ENCODE results near the gene LHPP.
"Not testable (repeated sequence)": the region's sequence is repeated elsewhere in the genome, so short reads cannot be mapped to it uniquely, and the experiment has no call there.

LHPP gene

DNA sequence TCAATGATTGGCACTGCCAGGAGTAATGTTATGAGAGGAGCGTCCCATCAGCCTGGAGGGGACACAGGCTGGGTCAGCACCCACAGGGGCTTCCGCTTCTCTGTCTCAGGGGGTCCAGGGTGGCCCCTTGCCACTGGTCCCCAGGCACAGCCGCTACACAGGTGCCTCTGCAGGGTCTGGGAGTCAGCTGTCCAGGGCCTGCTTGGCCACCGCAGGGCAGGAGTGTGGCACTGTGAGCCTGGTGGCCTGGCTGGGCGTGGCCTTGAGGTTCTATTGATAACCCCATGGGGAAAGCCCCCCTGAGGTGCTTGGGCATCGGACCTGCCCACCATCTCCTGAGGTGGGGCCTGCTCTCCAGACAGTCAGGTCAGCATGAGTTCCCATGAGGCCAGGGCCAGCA lies 136.6 kb downstream of the LHPP start:
- no peak for DNase-seq

DNA sequence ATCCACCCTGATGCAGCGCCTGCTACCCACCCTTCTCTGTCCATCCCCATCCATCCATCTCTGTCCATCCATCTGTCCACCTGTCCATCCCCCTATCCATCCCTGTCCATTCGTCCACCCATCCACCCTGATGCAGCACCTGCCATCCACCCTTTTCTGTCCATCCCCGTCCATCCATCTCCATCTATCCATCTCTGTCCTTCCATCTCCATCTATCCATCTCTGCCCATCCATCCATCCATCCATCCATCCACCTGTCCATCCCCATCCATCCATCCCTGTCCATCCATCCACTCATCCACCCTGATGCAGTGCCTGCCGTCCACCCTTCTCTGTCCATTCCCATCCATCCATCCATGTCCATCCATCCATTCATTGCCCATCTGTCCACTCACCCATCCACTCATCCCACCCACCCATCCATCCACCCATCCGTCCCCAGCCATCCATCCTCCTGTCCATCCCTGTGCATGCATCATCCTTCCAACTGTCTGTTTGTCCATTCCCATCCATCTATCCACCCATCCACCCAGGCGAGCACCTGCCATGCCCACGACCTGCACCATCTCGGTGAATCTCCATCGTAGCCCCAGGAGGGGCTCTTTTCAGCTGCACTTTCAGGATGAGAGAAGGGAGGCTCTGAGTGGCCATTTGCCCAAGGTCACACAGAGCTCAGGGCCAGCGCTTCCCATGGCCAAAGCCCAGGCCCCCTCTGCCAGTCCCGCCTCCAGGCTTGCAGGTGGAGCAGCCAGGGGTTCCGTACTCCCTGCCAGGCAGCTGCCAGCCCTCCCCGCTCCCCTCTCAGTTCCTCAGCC lies 137.4 kb downstream of the LHPP start:
- DNase-seq, result no peak

DNA sequence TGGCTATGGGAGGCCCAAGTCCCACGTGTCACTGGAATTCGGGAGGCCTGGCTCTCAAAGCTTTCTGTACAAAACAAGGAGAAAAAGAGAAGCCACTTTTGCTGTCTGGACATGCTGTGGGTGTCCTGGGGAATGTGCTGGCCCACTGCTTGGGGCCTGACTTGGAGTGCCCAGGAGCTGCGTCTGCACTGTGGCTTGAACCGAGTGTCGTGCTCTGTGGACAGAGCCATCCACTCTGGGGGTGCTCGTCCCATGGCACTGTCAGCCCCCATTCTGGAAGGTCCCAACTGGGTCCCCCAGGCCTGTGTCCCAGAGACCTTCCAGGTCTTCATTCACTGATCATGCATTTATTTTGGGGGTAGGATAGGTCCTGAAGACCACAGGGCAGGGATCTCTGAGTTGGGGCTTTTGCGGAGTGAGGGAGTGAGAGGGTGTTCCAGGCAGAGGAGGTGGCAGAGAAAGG lies 138.0 kb downstream of the LHPP start:
- no peak for DNase-seq

DNA sequence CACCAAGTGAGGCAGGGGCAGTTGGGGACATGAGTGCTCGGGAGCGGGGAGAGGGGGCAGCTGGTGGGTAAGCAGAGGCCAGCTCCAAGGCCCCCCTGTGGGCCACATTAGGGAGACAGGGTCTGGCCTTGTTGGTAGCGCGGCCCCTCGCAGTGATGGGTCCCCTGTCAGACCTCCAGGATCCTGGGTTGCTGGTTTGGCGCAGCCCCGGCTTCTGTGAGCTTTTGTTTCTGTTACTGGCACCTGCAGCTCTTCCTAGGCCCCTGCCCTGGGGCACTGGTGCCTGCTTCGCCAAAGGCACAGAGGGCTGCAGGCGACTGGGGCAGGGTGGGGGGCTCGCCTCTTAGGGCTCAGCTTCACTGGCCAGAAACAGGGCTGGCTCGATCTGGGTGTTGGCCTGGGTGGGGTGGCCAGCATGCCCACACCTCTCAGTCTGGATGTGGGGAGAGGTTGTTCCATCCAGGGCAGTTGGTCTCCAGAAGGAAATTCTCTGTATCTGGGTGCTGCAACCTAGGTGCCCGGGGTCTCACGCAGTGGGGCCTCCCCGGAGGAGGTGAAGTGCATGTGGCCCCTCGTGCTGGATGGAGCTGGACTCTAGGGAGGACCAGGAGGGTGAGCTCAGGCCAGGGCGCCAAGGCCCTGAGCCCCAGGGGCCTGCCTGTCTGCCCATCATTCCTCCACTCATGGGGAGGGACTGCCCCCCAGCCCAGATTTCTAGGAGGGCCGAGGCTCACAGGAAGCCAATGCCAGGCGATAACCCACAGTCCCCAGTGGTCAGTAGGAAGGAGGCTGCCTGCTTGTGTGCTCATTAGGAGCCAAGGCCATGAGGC lies 138.6 kb downstream of the LHPP start:
- no peak for DNase-seq

DNA sequence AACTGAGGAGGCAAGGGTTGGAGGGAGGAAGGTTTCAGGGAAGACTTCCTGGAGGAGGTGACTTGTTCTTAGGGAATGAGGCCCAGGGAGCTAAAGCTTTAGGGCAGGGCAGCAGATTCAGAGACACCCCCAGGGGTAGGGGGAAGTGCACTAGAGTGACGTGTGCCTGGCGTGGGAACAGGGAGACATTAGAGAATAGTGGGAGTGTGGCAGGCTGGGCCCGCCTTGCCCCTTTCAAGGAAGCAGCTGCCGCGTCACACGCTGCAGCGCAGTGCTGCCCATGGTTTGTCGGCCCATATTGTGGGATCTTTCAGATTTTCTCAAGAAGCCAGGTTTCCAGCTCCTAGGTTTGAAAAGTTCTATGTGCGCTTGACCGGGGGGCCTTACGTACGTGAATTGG lies 139.4 kb downstream of the LHPP start:
- no peak for DNase-seq

DNA sequence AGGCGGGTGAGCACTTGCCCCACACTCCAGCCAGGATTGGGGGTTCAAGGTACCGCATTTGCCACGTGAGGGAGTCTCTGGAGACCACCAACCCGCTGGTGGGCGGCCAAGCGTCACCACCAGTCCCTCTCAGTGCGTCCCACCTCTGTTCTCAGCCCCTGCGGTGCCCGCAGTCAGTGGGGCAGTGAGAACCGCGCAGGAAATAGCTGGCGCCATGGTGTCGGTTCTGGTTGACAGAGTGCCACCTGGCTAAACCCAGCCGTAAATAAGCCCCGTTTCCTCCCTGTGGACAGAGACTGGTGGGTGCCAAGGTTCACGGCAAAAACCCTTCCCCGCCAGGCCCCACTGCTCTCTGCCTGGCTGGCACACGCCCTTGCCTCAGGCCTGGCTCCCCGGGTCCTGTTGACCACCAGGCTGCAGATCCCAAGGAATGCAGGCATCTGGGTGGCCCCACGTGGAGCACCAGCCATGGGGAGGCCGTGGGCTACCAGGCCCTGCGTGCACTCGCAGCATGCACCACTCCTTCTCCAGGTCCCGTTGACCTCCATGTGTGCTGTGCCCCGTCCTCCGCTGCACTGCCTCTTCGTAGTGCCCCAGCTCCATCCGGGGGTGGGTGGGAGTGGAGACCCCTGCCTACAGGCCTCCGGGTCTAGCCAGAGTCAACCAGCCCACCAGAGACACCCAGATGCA lies 140.0 kb downstream of the LHPP start:
- DNase-seq, result no peak

DNA sequence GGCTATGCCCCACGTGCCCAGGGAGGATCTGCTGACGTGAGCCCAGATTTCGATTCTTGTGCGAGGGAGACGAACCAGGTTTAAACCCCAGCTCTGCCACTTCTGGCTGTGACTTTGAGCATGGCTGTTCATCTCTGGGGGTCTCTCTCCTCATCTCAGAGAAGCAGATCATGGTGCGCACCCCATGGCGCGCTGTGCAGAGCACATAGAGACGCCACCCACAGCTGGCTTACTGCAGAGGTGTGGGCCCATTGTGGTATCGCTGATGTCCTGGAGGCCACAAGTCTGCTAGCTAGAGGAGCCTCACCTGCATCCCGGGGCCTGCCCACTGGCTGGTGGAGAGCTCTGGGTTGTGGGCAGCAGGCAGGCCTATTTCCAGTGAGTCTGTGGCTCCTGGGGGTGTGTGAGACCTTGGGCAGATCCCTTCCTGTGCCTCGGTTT lies 140.5 kb downstream of the LHPP start:
- no peak for DNase-seq

DNA sequence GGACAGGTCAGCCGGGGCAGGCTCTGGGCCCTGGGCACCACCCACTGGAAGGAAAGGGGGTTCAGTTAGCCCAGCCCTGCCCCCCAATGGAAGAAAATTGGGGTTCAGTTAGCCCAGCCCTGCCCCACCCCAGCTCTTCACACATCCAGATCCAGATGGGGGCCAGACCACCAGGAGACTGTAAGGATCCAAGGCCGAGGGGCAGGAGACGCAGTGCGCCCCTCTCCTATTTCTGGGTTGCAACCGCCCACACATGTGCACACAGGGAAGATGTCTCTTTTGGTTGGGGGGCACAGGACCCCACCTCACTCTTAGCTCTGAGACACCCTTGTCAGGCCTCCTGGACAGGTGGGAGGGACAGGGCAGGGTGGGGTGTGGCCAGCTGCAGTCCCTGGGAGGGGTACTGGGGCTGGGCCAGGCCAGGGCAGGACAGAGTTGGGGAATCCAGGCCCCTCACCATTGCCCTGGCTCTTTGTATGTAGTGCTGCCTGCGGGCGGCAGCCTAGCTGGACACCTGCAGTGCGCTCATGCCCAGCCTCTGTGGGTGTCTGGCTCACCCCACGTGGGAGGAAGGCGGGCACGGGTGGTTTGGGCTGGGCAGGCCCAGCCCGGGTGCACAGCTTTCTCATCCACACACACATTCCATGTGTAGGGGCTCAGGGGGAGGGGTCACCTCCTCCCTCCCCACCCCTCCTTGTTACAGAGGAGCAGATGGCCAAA lies 141.2 kb downstream of the LHPP start:
- no peak for DNase-seq

DNA sequence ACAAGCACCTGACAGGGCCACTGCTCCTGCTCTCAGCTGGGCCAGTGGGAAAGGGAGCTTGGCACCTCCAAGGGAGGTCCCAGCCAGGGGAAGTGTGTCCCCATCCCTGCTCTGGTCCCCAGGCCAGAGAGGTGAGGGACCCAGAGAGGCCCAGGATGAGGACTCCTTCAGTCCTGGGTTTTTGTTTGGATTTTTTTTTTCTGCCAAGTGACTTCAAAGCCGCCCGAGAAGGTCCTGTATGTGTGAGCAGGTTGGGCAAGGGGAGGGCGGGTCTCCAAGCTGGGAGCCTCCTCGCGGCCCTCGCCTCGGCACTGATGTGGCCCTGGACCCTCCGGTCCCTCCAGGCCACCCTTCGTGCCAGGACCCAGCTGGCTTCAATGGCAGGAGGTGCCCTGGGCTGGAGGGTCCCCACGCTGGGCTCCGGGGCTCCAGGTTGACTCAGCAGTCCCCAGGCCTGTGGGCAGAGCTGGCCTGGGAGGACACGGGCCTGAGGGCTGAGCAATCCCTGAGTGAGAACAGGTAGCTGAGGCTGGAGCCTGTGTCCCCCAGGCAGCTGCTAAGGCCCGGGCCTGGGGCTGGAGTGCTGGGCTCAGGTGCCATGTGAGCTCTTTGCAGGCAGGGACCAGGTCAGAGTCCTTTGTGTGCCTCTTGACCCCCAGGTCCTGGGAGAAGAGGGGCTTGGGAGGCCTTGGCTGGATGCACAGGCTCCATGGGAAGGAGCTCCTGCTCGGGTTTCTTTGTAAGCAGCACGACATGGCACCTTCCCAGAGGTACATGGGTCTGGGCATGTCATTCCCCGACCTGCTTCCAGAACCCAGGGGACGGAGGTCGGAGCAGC lies 142.0 kb downstream of the LHPP start:
- no peak for DNase-seq

DNA sequence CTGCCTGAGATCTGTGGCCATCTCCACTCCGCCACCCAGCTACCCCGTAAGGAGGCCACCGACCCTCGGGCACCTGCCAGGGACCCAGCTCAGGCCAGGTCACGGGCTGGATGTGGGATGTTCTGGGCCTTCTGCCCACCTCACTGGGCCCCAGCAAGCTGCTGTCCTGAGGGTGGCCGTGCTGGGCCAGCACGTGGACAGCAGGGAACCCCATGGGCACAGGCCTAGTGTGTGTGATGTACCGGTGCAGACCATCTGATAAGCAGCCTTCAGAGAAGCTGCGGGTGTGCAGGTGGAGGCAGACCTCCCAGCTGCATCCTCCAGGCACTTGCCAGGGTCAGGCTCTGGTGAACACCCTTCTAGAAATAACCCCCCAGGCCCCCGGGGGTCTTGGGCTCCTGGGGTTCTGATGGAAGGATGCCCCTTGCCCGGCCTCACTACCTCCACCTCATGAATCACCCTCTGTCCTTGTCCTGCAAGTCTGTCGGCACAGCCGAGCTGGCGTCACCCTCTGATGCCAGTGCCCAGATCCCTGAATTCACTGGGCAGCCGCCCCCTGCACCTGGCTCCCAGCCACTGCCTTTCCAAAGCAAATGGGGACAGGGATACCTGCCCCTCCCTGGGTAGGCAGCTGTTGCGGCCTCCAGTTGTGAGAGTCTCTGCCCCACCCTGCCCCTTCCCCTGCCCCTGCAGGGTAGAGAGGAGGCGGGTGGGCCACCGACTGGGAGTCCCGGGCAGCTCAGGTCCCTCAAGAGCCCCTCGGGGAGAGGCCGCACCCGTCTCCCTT lies 142.8 kb downstream of the LHPP start:
- no peak for DNase-seq

DNA sequence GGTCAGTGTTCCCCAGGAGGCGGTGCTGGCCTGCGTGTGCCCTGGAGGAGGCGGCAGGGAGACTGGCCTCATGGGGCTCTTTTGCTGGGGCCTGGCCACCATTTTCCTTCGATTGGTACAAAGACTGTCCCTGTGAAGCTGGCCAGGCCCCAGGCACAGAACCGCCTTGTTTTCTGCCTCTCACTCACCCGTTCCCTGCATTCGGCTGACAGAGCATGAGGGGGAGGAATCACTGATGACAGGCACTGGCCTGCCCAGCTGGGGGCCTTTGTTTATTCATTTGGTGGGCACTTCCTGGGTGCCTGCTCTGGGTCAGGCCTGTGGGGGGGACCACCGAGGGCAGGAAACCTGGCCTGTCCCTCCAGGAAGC lies 143.4 kb downstream of the LHPP start:
- no peak for DNase-seq

DNA sequence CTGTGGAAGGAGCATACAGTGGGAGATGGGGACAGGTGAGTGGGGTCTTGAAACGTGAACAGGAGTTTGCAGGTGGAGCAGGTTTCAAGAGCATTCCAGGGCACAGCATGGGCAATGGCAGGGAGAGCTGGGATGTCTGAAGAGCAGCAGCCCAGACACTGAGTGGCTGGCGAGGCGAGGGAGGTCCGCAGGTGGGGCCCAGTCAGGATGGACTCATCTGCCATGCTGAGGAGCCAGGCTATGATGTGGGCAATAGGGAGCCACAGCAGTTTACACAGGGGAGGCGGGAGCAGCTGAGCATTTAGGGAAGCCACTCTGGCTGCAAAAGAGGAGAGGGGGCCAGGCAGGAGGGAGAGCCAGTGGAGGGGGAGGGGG lies 143.8 kb downstream of the LHPP start:
- no peak for DNase-seq

DNA sequence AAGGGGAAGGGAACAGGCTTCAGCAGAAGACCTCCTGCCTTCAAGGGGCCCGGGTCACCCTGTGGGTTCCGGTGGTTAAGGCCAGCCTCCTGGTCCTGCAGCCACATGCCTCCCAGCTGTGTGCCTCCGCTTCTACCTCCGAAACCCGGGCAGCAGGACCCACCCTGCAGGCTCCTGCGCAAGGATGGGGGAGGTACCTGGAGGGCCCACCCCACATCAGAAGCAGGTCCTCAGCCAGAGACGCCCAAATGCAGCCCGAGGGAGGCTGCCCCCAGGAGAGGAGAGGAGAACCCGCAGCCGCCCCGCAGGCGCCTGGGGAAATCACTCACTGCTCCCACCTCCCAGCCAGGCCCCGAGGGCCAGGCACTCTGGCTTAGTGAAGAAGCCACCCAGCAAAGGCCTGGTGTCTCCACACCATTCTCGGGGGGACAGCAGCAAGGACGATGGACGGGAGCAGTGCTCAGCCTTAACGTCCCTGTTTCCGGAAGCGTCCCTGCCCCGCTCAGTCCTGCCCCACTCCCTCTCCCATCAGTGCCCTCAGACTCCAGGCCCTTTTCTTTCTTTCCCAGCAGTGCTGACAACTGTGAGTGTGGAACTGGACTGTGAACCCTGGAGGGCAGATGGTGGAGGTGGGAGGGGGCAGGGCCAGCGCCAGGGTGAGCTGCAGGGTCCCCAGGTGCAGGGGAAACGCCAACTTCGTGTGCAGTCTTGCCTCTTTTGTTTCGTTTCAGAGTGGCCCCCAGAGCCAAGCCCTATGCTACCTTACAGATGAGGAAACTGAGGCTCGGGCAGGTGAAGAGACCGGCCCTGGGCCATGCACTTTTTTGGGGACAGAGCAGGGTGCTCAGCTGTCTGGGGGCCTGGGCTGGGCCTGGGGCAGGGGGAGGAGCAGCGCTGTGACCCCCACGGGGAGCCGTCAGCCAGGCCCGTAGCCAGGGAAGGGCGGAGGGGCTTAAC lies 144.5 kb downstream of the LHPP start:
- DNase-seq, result no peak

DNA sequence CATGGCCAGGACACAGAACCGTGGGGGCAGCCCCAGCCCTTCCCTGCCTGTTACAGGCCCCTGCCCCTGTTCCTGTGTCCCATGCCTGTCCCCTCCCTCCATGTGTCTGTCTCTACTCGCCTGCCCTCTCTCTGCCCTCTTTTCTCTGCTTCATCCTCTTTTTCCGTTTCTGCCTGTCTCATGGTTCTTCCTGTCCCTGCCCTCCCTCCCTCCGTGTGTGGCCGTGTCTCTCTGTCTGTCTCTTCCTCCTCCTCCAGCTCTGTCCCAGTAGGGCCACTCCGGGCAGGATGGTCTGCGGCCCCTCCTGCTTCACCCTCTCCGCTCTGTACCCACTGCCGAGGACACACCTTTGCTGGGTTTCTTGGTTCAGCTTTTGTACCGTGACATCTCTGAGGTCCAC lies 145.2 kb downstream of the LHPP start:
- DNase-seq, result no peak

DNA sequence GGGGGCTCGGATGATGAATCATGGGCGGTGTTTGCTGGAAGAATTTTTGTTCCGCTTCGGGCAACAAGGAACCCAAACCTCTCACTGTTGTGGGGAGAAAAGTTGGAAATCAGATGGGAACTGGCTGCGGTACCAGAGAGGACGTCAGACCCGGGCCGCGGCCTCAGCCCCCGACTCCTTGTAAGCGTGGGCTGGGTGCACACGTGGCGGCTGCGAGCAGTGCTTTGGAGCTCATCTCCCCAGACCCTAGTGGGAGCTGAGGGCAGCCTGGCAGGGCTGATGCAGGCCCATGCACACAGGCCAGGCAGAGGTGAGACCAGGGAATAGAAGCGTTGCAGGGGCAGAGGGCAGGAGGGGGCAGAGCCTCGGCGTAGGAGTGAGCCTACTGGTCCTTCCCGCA lies 146.1 kb downstream of the LHPP start:
- no peak for DNase-seq

DNA sequence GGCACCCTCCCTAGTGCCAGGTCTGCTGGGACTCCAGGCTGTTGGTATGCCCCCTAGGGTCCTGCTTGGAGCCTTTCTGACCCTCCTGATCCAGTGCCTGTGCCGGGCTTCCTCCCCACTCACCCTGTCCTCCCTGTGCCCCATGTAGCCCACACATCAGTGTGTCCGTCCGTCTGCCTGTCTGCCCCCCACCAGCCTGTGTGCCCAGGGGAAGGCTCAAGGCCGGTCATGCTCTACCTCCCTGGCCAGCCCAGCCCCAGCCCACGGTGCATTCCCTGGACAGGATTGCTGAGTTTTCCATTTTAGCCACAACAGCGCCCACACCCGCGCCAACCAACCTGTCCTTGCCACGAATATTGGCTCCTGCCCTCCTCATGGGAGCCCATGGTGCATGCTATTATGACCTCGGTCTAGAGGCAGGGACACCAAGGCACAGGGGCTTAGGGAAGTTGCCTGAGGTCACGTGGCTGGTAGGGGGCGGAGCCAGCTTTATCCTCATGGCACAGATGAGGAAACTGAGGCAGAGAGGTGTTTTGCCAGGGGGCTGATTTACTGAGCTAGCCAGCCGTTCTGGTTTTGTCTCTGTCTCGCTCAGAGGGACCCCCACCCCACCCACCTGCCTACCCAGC lies 146.6 kb downstream of the LHPP start:
- no peak for DNase-seq

DNA sequence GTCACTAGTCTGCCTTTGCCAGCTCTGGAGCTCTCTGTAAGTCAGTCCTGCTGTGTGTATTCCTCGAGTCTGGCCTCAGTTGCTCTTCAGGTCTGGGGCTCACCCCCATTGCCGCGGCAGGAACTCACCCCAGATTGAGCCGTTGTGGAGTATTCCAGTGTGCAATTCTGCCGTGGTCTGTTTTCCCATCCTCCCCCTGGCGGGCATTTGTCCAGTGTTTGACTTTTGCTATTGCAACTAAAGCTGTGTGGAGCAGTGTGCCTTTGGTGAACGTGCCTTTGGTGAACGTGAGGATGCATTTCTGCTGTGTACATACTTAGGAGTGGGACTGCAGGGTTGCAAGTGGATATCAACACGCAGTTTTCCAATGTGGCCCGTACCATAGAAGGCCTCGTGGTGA lies 148.1 kb downstream of the LHPP start:
- no peak for DNase-seq

DNA sequence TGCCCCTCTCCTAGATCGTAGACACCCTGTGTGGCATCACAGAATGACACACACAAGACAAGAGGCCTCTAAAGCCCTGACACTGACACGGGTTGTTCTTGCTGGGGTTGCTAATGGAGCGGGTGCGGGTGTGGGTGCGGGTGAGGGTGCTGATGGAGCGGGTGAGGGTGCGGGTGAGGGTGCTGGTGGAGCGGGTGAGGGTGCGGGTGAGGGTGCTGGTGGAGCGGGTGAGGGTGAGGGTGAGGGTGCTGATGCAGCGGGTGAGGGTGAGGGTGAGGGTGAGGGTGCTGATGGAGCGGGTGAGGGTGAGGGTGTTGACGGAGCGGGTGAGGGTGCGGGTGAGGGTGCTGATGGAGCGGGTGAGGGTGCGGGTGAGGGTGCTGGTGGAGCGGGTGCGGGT lies 148.6 kb downstream of the LHPP start:
- DNase-seq, result not testable (repeated sequence)

DNA sequence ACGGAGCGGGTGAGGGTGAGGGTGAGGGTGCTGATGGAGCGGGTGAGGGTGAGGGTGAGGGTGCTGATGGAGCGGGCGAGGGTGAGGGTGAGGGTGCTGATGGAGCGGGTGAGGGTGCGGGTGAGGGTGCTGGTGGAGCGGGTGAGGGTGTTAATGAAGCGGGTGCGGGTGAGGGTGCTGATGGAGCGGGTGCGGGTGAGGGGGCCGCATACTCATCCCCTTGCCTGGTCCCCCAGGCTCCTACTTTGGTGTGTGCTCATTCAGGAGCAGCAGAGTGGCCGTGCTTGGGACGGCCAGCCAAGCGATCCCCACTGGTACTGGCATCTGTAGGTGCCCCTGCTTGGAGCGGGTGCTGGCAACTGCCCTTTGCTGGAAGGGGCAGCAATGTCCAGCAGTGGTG lies 149.2 kb downstream of the LHPP start:
- DNase-seq, result not testable (repeated sequence)

Data from SW 1271 (cell line).